Activated B cell treated with CpG ODN at 0.5 μM for 24 hours (primary cell): ENCODE results near the gene EEFSEC. TPM values are rescaled to one million over a fixed set of nuclear protein-coding genes. Genes with fewer than 3 reads are reported as not detected.

ENCODE experiments used
- ATAC-seq: fragments of 200-7000 bp; cut with Tn5 transposase; one replicate; pipeline ENCODE4 v1.10.0; 2021; ENCODE audit warnings: low read depth, mild to moderate bottlenecking, moderate library complexity
- CTCF ChIA-PET: fragments of 350-600 bp; sonication (Branson Sonifier 250); formaldehyde crosslinking; loops from one replicate; lab custom pipeline; 2021; ENCODE audit warnings: antibody characterized with exemption; lab: Charles Lee
- POLR2A ChIA-PET: fragments of 350-600 bp; sonication (Branson Sonifier 250); formaldehyde crosslinking; loops from one replicate; lab custom pipeline; 2021; ENCODE audit warnings: antibody characterized with exemption; lab: Charles Lee
- DNase-seq: peaks from one replicate; pipeline ENCODE4 v3.0.0; 2022
- H3K27ac Mint-ChIP-seq: one replicate; pipeline ENCODE4 v1.8.0; 2020; ENCODE audit warnings: mixed read lengths
- H3K27me3 Mint-ChIP-seq: one replicate; pipeline ENCODE4 v1.8.0; 2021; ENCODE audit warnings: mixed read lengths
- H3K36me3 Mint-ChIP-seq: one replicate; pipeline ENCODE4 v1.8.0; 2021; ENCODE audit warnings: low read depth, mixed read lengths
- H3K4me1 Mint-ChIP-seq: one replicate; pipeline ENCODE4 v1.8.0; 2021; ENCODE audit warnings: mixed read lengths
- H3K4me3 Mint-ChIP-seq: one replicate; pipeline ENCODE4 v1.8.0; 2020; ENCODE audit warnings: mild to moderate bottlenecking, mixed read lengths
- H3K9me3 Mint-ChIP-seq: one replicate; pipeline ENCODE4 v1.8.0; 2020; ENCODE audit warnings: mixed read lengths
- intact Hi-C: fragments of 100-400 bp; cut with micrococcal nuclease; formaldehyde crosslinking; loops from one replicate; pipeline ENCODE4 v1.15.1; 2024
- total RNA-seq: library from RNA; stranded (reverse); gene quantifications from 2 replicates; pipeline ENCODE4 v1.2.3, GENCODE V29; 2022
- TF ChIP-seq, protein P1 (sequence below): fragments of 200-600 bp; IDR thresholded peaks from one replicate; pipeline ENCODE4 v1.8.0; 2022; ENCODE audit warnings: antibody characterized with exemption, mild to moderate bottlenecking

The EEFSEC gene
- total RNA-seq, 1 donor from 2014 or later, result 20.0 TPM

DNA sequence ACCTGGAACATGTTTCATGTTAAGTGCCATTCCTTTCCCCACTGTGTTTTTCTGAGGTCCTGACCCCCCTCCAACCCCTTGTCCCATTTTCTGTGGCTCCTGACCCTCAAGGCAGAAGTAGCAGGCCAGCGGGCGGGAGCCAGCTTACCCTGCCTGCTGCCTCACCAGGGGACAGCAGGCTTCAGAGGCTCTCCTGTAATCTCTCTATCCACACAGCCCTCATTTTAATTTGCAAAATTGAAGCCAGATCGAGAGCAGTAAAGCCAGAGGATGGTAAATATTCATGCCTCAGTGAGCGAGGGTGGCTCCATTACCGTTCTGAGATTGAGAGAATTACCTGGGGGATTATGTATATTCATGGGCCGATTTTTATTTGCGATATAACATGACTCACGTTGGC, 165.8 kb downstream of the EEFSEC start:
- CTCF ChIA-PET, result no interaction called here

DNA sequence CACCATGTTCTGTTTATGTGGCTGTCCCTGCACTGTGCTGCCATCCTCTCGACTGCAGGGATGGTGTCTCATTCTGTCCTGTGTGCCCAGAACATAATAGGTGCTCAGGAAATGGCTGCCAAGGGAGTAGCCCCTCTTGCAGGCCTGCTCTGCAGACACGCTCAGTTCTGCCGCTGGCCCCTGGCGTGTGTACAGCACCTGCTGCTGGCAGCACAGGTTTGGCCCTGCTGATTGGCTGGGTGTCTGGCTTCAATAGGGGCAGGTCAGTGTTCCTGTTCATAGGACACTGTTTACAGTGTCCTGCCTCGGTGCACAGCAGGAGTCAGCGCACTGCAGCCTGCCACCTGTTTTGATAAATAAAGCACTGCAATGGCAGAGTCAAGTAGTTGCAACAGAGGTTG, 166.5 kb downstream of the EEFSEC start:
- TF ChIP-seq, protein P1, sequence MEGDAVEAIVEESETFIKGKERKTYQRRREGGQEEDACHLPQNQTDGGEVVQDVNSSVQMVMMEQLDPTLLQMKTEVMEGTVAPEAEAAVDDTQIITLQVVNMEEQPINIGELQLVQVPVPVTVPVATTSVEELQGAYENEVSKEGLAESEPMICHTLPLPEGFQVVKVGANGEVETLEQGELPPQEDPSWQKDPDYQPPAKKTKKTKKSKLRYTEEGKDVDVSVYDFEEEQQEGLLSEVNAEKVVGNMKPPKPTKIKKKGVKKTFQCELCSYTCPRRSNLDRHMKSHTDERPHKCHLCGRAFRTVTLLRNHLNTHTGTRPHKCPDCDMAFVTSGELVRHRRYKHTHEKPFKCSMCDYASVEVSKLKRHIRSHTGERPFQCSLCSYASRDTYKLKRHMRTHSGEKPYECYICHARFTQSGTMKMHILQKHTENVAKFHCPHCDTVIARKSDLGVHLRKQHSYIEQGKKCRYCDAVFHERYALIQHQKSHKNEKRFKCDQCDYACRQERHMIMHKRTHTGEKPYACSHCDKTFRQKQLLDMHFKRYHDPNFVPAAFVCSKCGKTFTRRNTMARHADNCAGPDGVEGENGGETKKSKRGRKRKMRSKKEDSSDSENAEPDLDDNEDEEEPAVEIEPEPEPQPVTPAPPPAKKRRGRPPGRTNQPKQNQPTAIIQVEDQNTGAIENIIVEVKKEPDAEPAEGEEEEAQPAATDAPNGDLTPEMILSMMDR, result no peak
- Mint-ChIP-seq H3K4me1 (no peaks in the 10 kb centered on the region), H3K36me3 (peaks cover 20% of the 10 kb centered on the region), H3K27ac (no peak overlapping the region), H3K4me3 (no peak overlapping the region), H3K27me3 (no peaks in the 10 kb centered on the region), H3K9me3 (no peaks in the 10 kb centered on the region)
- ChIA-PET CTCF (no interaction called here), POLR2A (no interaction called here)
- DNase-seq (no peak), ATAC-seq (no peak)
- intact Hi-C loops, result no loop called here

More for the DNA sequence above, 165.8 kb downstream of the EEFSEC start:
- POLR2A ChIA-PET, result no interaction called here
- ATAC-seq, result no peak
- TF ChIP-seq, protein P1, result no peak
- DNase-seq, result no peak
- Mint-ChIP-seq H3K27ac (no peak overlapping the region), H3K9me3 (no peaks in the 10 kb centered on the region), H3K4me3 (no peak overlapping the region), H3K27me3 (no peaks in the 10 kb centered on the region), H3K4me1 (no peaks in the 10 kb centered on the region), H3K36me3 (peaks cover 20% of the 10 kb centered on the region)
- intact Hi-C loops, result no loop called here

DNA sequence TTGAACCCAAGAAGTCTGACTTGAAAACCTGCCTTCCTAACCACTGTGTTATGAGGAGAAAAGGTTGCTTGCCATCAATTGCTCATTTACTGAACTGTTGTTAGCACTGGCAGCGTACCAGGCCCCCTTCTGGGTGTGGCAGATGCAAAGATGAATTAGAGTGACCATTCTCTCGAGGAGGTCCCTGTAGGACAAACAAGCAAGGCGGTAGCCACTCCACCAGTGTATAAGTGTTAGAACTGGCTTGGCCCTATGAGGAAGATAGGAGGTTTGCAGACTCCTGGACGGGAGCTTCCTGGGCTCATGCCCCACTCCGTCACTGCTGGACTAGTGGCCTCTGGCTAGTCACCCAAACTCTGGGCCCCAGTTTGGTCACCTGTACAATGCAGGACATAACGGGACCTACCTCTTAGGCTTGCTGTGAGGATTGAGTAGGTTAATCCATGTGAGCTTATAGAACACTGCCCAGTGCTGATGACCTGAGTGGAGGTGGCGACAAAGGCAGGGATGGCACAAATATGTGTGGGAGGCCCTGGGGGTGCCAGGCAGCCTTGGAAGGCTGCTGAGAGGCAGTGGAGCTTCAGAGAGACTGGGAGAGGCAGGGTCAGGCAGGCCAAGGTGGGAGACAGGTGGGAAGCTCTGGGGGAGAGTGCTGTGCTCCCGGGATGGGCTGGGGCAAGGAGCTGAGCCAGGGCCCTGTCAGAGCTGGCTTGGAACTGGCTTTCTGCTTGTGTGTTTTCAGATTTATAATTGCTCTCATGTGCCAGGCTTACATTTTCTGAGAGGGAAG, 167.5 kb downstream of the EEFSEC start:
- no peaks in the 10 kb centered on the region for H3K4me1 Mint-ChIP-seq
- H3K9me3 Mint-ChIP-seq, result no peaks in the 10 kb centered on the region
- H3K27me3 Mint-ChIP-seq, result no peaks in the 10 kb centered on the region
- peaks cover 20% of the 10 kb centered on the region for H3K36me3 Mint-ChIP-seq
- intact Hi-C loops, result no loop called here
- ChIA-PET CTCF (no interaction called here), POLR2A (no interaction called here)
- TF ChIP-seq, protein P1, result no peak
- DNase-seq (no peak), ATAC-seq (no peak)
- no peak overlapping the region for H3K27ac Mint-ChIP-seq
- H3K4me3 Mint-ChIP-seq, result no peak overlapping the region

DNA sequence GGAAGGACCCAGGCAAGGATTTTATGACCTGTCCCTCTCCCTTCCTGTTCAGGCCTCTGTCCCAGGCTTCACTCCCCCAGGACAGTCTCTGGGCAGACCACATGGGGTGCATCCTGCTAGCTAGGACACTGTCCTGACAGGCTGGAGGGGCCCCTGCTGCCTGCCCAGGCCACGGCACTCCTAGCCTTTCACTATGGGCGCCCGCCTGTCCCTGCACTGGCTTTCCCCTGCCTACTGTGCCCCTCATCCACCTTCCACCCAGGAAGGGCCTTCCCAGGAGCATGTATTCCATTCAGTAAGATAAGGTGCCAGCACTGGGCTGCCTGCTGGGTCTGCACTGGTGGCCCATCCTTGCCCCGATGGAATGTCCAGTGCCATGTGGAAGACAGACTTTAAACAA, 168.1 kb downstream of the EEFSEC start:
- no peak for DNase-seq
- H3K27ac Mint-ChIP-seq, result no peak overlapping the region
- ChIA-PET CTCF (no interaction called here), POLR2A (no interaction called here)
- H3K27me3 Mint-ChIP-seq, result no peaks in the 10 kb centered on the region
- no peak for ATAC-seq
- TF ChIP-seq, protein P1, result no peak
- H3K36me3 Mint-ChIP-seq, result peaks cover 20% of the 10 kb centered on the region
- no peaks in the 10 kb centered on the region for H3K4me1 Mint-ChIP-seq
- intact Hi-C loops, result no loop called here
- no peak overlapping the region for H3K4me3 Mint-ChIP-seq
- H3K9me3 Mint-ChIP-seq, result no peaks in the 10 kb centered on the region

DNA sequence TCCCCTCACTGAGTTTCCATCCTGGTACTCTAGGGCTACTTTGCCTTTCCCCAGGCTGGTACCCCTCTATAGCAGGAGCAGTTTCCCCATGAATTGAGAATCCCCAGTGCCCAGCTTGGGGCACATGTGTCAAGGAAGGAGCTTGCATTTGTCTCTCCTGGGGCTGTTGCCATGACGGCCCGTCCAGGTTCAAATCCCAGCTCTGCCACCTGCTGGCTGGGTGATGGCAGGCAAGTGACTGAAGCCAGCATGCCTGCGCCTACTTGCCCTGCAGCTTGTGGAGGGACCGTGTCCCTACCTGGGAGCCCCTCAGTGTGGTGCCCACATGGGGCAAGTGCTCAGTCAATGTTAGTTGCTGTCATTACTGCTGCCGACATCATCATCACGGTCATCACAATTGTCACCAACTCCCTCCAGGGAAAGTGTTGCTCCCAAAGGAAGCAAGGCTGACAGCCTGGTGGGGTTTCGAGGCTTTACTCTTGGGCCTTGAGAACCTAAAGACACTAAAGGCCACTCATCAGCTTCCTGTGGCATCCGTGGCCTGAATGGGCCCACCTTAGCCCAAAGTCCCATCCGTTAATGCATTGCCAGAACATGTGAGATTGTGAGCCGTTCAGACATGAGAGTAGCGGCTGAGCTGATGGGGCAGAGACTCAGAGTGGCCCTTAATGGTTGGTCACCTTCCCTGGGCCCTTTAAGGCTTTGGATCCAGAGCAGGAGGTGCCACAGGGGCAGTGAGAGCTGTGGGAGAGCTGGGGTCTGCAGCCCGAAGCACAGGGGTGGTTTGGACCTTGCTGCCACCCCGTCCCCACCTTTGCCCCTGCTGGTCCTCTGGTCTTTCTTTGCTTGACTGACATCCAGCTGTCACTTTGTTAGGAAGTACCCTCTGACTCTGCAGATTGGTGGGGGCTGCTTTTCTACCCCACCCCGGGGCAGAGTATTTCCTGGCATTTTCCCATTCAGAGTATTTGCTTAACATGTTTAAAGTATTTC, 169.0 kb downstream of the EEFSEC start:
- intact Hi-C loops, result loop anchor here (1.0 kb wide), 1 partner anchor 227 kb away; no protein-coding TSS in a partner anchor
- TF ChIP-seq, protein P1, result no peak
- ATAC-seq (no peak), DNase-seq (no peak)
- Mint-ChIP-seq H3K27ac (no peak overlapping the region), H3K27me3 (no peaks in the 10 kb centered on the region), H3K36me3 (peaks cover 18% of the 10 kb centered on the region), H3K4me3 (no peak overlapping the region), H3K9me3 (no peaks in the 10 kb centered on the region), H3K4me1 (no peaks in the 10 kb centered on the region)
- POLR2A ChIA-PET, result no interaction called here
- CTCF ChIA-PET, result no interaction called here
